Measurements from ENCODE around the gene TP63.

GRCh38 chr3:189688262-189688661, 57.1 kb downstream of the TP63 start:
- TF ChIP-seq CTCF (IDR thresholded peaks at IDR 0.05) (no peak), POLR2A (IDR thresholded peaks at IDR 0.05) (no peak)
